Heart left ventricle (tissue), 13 donors: Measurements from ENCODE around the gene GNB5.

Experiments
- CTCF ChIP-seq, 12 donors: fragments of 200-600 bp; sonication (generic) in 4 of 12; IDR thresholded peaks; one replicate each; pipeline versions ENCODE4 v1.5.0 to v1.8.0; 2018 to 2022; ENCODE audit warnings: antibody characterized with exemption in 12 of 12, mild to moderate bottlenecking in 5 of 12
- POLR2A ChIP-seq, 2 donors: fragments of 450-650 bp; IDR thresholded peaks; one replicate each; pipeline ENCODE4 v1.6.1; 2017; ENCODE audit warnings: antibody characterized with exemption in 2 of 2, mild to moderate bottlenecking in 2 of 2, moderate library complexity in 2 of 2
- donor health status: ischemic (EF 13 %, LVEDD 7.1; RV severe dilation, severe dysfunction).
- donor health status: DM: no; HTN: yes; CAD: no.
- donor health status: DM: no; HTN: no; CAD: no.
- donor health status: ischemic (EF 25% LVEDD 6.9; RV normal size, moderate dysfunction).
- donor health status: ischemic (EF 25% LVEDD 5.7; RV mildly dilated, moderate dysfunction).
- donor health status: ischemic (EF 35%, LVEDD 5.7; RV mildly dilated, moderate dysfunction).
- donor health status: nonischemic (EF 11% LVEDD 7.7; RV severe dilation, severe dysfunction).
- donor health status: DM: yes; HTN: yes; CAD: no.
- donor health status: PGD.
- donor health status: ischemic (EF 29% LVEDD 5.4; RV normal size, mild dysfunction).
- donor health status: nonischemic (EF 23%, LVEDD 6.1; RV moderate dilation, normal function).

DNA sequence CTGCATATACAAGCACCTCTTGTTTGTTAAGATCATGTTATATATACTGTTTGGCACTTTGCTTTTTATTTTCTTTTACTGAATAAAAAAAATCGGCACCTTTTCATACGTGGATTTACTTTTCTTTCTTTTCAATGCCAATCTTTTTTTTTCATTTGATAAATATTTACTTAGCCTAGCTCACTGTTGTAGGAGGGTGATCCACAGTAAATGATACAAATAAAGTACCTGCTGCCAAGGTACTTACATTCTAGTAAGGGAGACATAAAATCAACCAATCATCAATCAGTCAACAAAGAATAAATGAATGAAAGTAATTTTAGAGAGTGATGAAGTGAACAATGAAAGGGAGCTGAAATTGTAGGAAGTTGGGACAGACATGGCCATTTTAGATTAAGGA, 18.3 kb downstream of the GNB5 start:
- no peak for TF ChIP-seq POLR2A (IDR thresholded peaks at IDR 0.05)
- TF ChIP-seq CTCF (IDR thresholded peaks at IDR 0.05): no peak
